Renal pelvis (tissue), 4 donors: ENCODE measurements around the gene ACSF3. TPM values are rescaled to one million over a fixed set of nuclear protein-coding genes. Genes with fewer than 3 reads are reported as not detected.

Source experiments
- DNase-seq: peaks from one replicate; pipeline ENCODE4 v3.0.0-alpha.2; 2013
- polyA plus RNA-seq, 3 donors: library from polyadenylated mRNA; unstranded; fragments of 120-200 nt; gene quantifications; one replicate each; pipeline ENCODE4 v1.2.1, GENCODE V29; 2013; ENCODE audit not compliant: insufficient read length in 3 of 3

Gene ACSF3
- polyA plus RNA-seq, 3 donors: 28.5 to 43.3 (median 37.1) TPM

GRCh38 chr16:89121691-89122321, 28.2 kb downstream of the ACSF3 start:
- no peak for DNase-seq

GRCh38 chr16:89122322-89122851, 28.7 kb downstream of the ACSF3 start:
- DNase-seq: no peak

- DNase-seq: no peak
These were observed 29.6 kb downstream of the ACSF3 start for GRCh38 chr16:89123001-89123830.

GRCh38 chr16:89123831-89124100, 30.1 kb downstream of the ACSF3 start:
- no peak for DNase-seq

- no peak for DNase-seq
These were observed 35.7 kb downstream of the ACSF3 start for GRCh38 chr16:89129378-89129777.

- no peak for DNase-seq
These were observed 36.8 kb downstream of the ACSF3 start for GRCh38 chr16:89130448-89130847.

GRCh38 chr16:89131783-89132182, 38.1 kb downstream of the ACSF3 start:
- DNase-seq: no peak

- DNase-seq: no peak
These were observed 38.7 kb downstream of the ACSF3 start for GRCh38 chr16:89132194-89133005.

GRCh38 chr16:89133457-89134127, 39.9 kb downstream of the ACSF3 start:
- DNase-seq: no peak

- no peak for DNase-seq
These were observed 40.6 kb downstream of the ACSF3 start for GRCh38 chr16:89134269-89134668.

- no peak for DNase-seq
These were observed 41.5 kb downstream of the ACSF3 start for GRCh38 chr16:89135166-89135565.

GRCh38 chr16:89135971-89136765, 42.5 kb downstream of the ACSF3 start:
- DNase-seq: no peak

GRCh38 chr16:89136931-89137330, 43.3 kb downstream of the ACSF3 start:
- no peak for DNase-seq

GRCh38 chr16:89137666-89138512, 44.2 kb downstream of the ACSF3 start:
- no peak for DNase-seq

GRCh38 chr16:89138513-89138795, 44.8 kb downstream of the ACSF3 start:
- no peak for DNase-seq

GRCh38 chr16:89138843-89139520, 45.3 kb downstream of the ACSF3 start:
- DNase-seq: no peak

- no peak for DNase-seq
These were observed 46.3 kb downstream of the ACSF3 start for GRCh38 chr16:89139907-89140361.

GRCh38 chr16:89140401-89140800, 46.7 kb downstream of the ACSF3 start:
- no peak for DNase-seq

- DNase-seq: no peak
These were observed 47.6 kb downstream of the ACSF3 start for GRCh38 chr16:89140981-89141883.
